ENCODE data around the gene SLC22A25. TPM values are rescaled to one million over a fixed set of nuclear protein-coding genes. Genes with fewer than 3 reads are reported as not detected.

SLC22A25 gene
- 3.9 and 4.9 TPM in 2 replicates for total RNA-seq
- polyA plus RNA-seq, result 1.5 and 1.8 TPM in 2 replicates

- H3K4me3 ChIP-seq, result no peak within 1 kb of the TSS
- 83% methylated on average over 5 of the region's 5 CpGs for WGBS (ENCODE audit: low lambda C conversion rate, missing lambda C conversion rate)
Observed at GRCh38 chr11:63243533-63243932, at the start of gene SLC22A25. TSS of gene SLC22A25 (minus strand) at chr11:63243599. CDS start at chr11:63229652, 13,947 bp downstream.

GRCh38 chr11:63290285-63290684 lies 46.9 kb upstream of the SLC22A25 start:
- Histone ChIP-seq H3K36me3 (replicated peaks; ENCODE audit: insufficient read depth, low read depth) (no peaks in the 10 kb centered on the region), H4K20me1 (ENCODE audit: insufficient read depth, poor library complexity, severe bottlenecking) (no peaks in the 10 kb centered on the region), H3K4me1 (ENCODE audit: insufficient read depth) (no peaks in the 10 kb centered on the region), H3K9me3 (ENCODE audit: low read depth) (no peaks in the 10 kb centered on the region), H3K79me2 (no peaks in the 10 kb centered on the region), H3K27me3 (no peaks in the 10 kb centered on the region), H2AFZ (no peak overlapping the region), H3K4me3 (no peak overlapping the region), H3K27ac (no peak overlapping the region), H3K4me2 (no peak overlapping the region), H3K9me2 (replicated peaks; ENCODE audit: insufficient read depth) (no peaks in the 10 kb centered on the region)
- DNase-seq (ENCODE audit: low spot score), result no peak
- 90% methylated on average over 4 of the region's 4 CpGs for WGBS (ENCODE audit: low lambda C conversion rate, missing lambda C conversion rate)
- TF ChIP-seq EZH2 (IDR thresholded peaks at IDR 0.05; ENCODE audit: borderline replicate concordance) (no peak), EZH2phosphoT487 (IDR thresholded peaks at IDR 0.05; ENCODE audit: low read depth, severe bottlenecking, unreplicated experiment) (no peak), CTCF (IDR thresholded peaks at IDR 0.05; ENCODE audit: poor library complexity) (no peak)

More at GRCh38 chr11:63243533-63243932, at the start of gene SLC22A25:
- Histone ChIP-seq H2AFZ (no peak within 1 kb of the TSS), H3K9me3 (ENCODE audit: low read depth) (no peaks in the 10 kb centered on the region), H3K9me2 (replicated peaks; ENCODE audit: insufficient read depth) (no peaks in the 10 kb centered on the region), H3K79me2 (no peaks in the 10 kb centered on the region), H3K36me3 (replicated peaks; ENCODE audit: insufficient read depth, low read depth) (no peaks in the 10 kb centered on the region), H3K27me3 (no peaks in the 10 kb centered on the region), H3K4me1 (ENCODE audit: insufficient read depth) (peaks cover 26% of the 10 kb centered on the region), H3K4me2 (no peak within 1 kb of the TSS), H3K27ac (no peak within 1 kb of the TSS), H4K20me1 (ENCODE audit: insufficient read depth, poor library complexity, severe bottlenecking) (no peaks in the 10 kb centered on the region)
- DNase-seq (ENCODE audit: low spot score), result no peak
- TF ChIP-seq EZH2phosphoT487 (IDR thresholded peaks at IDR 0.05; ENCODE audit: low read depth, severe bottlenecking, unreplicated experiment) (no peak), CTCF (IDR thresholded peaks at IDR 0.05; ENCODE audit: poor library complexity) (no peak), EZH2 (IDR thresholded peaks at IDR 0.05; ENCODE audit: borderline replicate concordance) (no peak)

- Histone ChIP-seq H3K9me3 (ENCODE audit: low read depth) (no peaks in the 10 kb centered on the region), H4K20me1 (ENCODE audit: insufficient read depth, poor library complexity, severe bottlenecking) (no peaks in the 10 kb centered on the region), H2AFZ (no peak overlapping the region), H3K4me1 (ENCODE audit: insufficient read depth) (no peaks in the 10 kb centered on the region), H3K4me3 (no peak overlapping the region), H3K36me3 (replicated peaks; ENCODE audit: insufficient read depth, low read depth) (no peaks in the 10 kb centered on the region), H3K79me2 (no peaks in the 10 kb centered on the region), H3K27ac (no peak overlapping the region), H3K9me2 (replicated peaks; ENCODE audit: insufficient read depth) (no peaks in the 10 kb centered on the region), H3K4me2 (peak overlapping the region; percentile 14), H3K27me3 (no peaks in the 10 kb centered on the region)
- no peak for DNase-seq (ENCODE audit: low spot score)
- TF ChIP-seq EZH2phosphoT487 (IDR thresholded peaks at IDR 0.05; ENCODE audit: low read depth, severe bottlenecking, unreplicated experiment), result no peak
- no peak for TF ChIP-seq EZH2 (IDR thresholded peaks at IDR 0.05; ENCODE audit: borderline replicate concordance)
- TF ChIP-seq CTCF (IDR thresholded peaks at IDR 0.05; ENCODE audit: poor library complexity), result no peak
- 61% methylated on average over 5 of the region's 5 CpGs for WGBS (ENCODE audit: low lambda C conversion rate, missing lambda C conversion rate)
Observed at GRCh38 chr11:63289658-63290057, 46.3 kb upstream of the SLC22A25 start.

- no peaks in the 10 kb centered on the region for H3K4me1 ChIP-seq (ENCODE audit: insufficient read depth)
- no peak for DNase-seq (ENCODE audit: low spot score)
- no peak overlapping the region for H3K27ac ChIP-seq
- TF ChIP-seq CTCF (IDR thresholded peaks at IDR 0.05; ENCODE audit: poor library complexity), result no peak
- TF ChIP-seq EZH2 (IDR thresholded peaks at IDR 0.05; ENCODE audit: borderline replicate concordance), result no peak
- no peak for TF ChIP-seq EZH2phosphoT487 (IDR thresholded peaks at IDR 0.05; ENCODE audit: low read depth, severe bottlenecking, unreplicated experiment)
- H4K20me1 ChIP-seq (ENCODE audit: insufficient read depth, poor library complexity, severe bottlenecking), result no peaks in the 10 kb centered on the region
- no peaks in the 10 kb centered on the region for H3K79me2 ChIP-seq
- H3K36me3 ChIP-seq (replicated peaks; ENCODE audit: insufficient read depth, low read depth), result no peaks in the 10 kb centered on the region
- no peak overlapping the region for H3K4me3 ChIP-seq
- H2AFZ ChIP-seq, result no peak overlapping the region
- H3K9me2 ChIP-seq (replicated peaks; ENCODE audit: insufficient read depth), result no peaks in the 10 kb centered on the region
- H3K27me3 ChIP-seq, result no peaks in the 10 kb centered on the region
- H3K4me2 ChIP-seq, result no peak overlapping the region
- H3K9me3 ChIP-seq (ENCODE audit: low read depth), result no peaks in the 10 kb centered on the region
Observed at GRCh38 chr11:63282579-63282978, 39.2 kb upstream of the SLC22A25 start.
